Hypothalamus (tissue), 51 donors: Measurements from ENCODE around the gene ACTG1.
A peak's percentile ranks its signal among the peaks of the same experiment; 100 is the strongest.

Experiments used
- DNase-seq, 51 donors: peaks; one replicate each; lab custom pipeline; 2025; lab: John Stamatoyannopoulos, UW

Gene ACTG1

DNA sequence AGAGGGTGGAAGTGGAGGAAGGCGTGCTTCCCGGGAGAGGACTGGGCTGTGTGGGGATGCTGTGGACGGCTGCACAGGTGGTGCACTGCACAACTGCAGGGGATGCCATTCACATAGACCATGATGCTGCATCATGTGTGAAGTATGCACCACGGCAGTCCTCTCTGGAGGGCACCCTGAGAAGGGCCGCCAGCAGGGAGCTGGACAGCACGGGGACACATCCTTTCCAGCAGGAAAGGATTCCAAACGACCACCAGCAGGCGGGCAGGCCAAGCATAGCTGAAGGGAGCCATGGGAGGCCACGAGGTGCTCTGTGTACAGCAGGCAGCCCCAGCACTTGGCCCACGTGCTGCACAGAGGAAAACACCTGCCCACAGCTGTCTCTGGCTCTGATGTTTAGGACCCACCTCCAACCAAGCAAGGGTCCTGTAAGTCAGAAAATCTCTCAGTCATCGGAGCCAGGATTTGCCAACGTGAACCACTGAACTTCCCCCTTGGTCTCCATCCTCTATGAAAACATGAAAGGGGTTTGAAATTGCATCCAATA lies 10.1 kb downstream of the ACTG1 start:
- no peak for DNase-seq

DNA sequence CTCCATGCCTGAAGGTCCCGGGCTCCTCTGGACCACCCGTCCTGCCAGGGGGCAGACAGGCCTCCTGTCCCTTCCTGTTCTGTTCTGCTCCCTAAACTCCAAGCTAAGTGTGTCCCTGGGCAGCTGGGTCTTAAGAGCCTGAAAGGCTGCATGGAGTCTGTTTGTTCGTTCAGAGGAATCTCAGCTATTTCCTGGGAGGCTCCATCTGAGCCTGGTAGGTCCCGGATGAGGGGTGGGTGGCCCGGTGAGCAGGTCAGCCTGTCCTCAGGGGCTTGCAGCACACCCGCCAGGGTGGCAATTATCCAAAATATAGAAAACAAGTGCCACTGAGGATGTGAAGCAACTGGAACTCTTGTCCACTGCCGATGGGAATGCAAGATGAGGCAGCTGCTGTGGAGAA lies 12.6 kb downstream of the ACTG1 start:
- no peak for DNase-seq

DNA sequence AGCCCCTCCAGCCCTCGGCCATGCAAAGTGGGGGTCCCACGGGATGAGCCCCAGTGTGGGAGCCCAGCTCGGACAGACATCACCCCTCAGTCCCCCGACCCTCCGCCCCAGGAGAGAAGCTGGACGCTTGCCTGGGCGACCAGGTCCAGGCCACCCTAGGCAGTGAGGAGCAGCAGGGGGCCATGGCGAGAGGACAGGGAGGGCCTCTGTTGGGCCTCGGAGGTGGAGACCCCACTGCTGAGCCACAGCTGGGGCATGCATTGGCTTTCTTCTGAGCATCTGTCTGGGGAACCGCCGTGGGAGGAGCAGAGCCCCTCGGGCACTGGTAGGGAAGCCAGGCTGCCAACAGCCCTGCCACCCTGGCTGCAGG lies 13.0 kb downstream of the ACTG1 start:
- DNase-seq, result no peak

DNA sequence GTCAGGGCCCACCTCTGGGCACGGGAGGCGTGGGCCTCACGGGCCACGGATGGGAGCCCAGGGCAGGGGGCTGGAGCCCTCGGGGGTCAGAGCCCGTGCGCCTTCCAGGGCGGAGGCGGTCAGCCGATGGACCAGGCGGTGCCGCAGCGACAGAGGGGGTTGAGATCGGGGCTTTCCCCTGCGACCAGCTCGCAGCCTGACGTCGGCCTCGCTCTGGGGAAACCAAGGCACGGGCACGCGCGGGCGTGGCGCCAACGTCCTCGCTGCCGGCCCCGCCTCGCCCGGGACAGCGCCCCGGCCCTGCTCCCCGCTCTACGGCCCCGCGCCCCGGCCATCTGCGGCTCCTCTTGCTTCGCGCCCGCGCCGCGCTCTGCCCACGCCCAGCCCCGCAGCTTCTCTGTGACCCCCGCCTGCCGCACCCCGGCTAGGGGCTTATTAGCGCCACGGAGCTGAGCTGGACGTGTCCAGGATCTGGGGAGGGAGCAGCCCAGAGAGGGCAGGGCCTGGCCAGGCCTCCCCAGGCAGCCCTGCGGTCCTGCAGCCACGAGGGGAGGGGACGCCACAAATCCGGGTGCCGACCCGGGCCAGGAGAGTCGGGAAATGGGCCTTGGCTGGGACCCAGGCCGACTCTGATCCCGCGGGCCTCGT lies 13.5 kb downstream of the ACTG1 start:
- no peak for DNase-seq

DNA sequence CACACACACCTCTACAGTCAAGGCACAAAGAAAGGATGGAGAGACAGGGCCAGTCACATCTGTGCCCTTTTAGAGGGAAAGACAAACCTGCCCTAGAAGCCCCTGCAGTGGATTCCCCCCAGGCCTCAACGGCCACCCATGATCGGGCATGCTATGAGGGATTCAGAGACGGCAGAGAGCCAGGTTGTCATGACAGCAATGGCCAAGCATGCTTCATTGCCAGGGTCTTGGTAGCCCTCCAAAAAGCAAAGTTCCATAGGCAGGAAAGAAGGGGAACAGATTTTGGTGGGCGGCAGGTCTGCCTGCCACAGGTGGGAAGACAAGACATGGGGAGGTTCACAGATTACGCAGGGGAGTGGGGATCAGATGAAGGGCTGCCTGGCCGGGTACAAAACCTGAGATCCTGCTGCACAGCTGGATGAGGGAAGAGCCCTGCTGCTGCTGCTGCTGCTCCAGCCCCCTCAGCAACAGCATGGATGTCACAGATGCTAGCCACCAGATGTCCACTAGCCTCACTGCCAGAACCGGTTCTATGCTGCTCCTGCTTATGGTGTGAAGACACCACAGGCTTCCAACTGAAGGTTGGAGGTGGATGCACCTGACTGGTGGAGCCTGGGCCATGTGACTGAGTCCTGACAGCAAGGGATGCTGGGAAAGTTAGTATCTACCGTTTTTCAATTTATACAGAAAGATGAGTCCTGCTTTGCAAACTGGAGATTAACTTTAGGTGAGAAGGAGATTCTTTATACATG lies 17.8 kb downstream of the ACTG1 start:
- peak in 11 of 51 donors; percentile 14 to 72 (median 34) for DNase-seq

DNA sequence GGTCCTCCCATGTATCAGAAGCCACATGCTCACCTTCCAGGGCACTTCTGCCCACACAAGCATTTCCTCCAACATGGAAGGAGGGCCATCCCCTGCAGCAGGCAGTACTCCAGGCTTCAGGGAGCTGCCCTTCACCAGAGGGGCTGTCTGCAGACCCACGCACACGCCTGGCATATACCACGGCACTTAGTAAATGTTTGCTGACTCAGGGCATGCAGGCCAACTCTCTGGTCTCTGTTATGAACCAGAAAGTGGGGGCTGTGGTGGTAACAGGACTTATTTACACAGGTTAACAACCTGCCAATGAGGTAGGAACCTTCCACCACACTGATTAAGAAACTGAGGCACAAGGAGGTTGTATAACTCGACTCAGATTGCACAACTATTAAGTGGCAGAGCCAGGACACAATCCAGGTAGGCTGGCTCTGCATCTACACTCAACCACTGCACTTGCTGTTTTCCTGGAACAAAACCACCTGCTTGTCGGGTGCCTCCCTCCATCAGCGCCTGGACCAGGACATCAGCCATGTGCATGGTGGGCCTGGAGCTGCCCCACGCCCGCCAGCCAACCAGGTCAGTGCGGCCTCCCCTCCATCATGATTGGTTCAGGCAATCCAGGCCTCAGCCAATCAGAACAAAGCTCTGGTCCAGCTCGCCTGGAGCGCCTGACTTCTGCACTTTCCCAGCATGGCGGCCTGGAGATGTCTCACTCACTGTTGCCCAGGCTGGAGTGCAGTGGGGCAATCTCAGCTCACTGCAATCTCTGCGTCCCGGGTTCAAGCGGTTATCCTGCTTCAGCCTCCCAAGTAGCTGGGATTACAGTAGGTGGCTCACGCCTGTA lies 19.2 kb downstream of the ACTG1 start:
- no peak for DNase-seq

DNA sequence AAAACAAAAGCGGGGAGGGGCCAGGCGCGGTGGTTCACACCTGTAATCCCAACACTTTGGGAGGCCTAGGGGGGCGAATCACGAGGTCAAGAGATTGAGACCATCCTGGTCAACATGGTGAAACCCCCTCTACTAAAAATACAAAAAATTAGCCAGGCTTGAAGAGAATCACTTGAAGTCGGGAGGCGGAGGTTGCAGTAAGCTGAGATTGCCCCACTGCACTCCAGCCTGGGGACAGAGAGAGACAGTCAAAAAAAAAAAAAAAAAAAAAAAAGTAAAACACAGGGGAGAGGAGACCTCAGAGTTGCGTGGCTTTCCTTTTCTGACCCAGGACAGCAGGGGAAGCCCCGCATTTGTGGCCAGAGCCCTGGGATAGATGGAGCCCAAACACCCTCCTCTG lies 19.9 kb downstream of the ACTG1 start:
- DNase-seq, result no peak

DNA sequence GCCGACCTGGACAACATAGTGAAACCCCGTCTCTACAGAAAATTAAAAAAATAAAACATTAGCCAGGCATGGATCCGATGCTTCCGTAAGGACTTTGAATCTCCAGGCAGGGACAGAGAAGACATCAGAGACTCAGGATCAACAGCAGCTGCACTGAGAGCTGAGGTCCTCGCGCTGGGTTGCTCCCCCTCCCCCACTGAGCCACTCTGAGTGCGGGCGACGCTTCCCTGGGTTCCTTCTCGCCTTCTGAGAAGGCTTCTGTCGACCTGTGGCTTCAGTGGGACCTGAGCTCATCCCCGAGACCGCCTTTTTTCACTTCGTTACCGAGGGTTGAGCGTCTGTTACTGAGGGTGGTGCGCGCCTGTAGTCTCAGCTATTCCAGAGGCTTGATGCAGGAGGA lies 20.4 kb downstream of the ACTG1 start:
- no peak for DNase-seq

DNA sequence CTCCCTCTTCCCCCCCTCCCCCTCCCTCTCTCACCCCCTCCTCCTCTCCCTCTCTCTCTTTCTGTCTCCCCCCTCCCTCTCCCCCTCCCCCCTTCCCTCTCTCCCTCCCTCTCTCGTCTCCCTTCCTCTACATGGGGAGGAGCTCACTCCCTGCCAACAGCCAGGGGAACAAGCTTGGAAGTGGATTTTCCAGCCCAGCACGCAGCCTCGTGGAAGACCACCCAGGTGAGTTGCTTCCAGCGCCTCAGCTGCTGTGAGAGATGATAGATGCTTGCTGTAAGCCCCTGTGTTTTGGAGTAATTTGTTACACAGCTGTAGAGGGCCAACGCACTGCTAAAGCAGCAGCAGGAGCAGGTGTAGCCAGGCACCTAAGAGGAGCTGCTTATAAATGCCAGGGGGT lies 20.8 kb downstream of the ACTG1 start:
- DNase-seq, result no peak

DNA sequence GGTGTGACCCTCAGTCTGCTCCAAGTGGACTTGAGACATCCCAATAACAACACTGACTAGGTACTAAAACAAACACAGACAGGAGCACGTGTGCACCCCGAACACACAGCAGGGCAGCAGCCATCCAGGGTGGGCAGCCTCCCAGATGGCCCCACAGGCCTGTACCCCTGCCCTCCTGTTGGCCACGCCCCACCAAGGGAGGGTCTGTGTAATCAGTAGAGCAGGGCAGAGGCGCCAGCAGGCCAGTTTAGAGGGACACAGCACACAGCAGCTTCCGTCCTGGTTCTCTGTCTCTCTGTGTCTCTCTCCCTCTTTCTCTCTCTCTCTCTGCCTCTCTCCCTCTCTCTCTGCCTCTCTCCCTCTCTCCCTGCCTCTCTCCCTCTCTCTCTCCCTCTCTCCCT lies 21.4 kb downstream of the ACTG1 start:
- no peak for DNase-seq

DNA sequence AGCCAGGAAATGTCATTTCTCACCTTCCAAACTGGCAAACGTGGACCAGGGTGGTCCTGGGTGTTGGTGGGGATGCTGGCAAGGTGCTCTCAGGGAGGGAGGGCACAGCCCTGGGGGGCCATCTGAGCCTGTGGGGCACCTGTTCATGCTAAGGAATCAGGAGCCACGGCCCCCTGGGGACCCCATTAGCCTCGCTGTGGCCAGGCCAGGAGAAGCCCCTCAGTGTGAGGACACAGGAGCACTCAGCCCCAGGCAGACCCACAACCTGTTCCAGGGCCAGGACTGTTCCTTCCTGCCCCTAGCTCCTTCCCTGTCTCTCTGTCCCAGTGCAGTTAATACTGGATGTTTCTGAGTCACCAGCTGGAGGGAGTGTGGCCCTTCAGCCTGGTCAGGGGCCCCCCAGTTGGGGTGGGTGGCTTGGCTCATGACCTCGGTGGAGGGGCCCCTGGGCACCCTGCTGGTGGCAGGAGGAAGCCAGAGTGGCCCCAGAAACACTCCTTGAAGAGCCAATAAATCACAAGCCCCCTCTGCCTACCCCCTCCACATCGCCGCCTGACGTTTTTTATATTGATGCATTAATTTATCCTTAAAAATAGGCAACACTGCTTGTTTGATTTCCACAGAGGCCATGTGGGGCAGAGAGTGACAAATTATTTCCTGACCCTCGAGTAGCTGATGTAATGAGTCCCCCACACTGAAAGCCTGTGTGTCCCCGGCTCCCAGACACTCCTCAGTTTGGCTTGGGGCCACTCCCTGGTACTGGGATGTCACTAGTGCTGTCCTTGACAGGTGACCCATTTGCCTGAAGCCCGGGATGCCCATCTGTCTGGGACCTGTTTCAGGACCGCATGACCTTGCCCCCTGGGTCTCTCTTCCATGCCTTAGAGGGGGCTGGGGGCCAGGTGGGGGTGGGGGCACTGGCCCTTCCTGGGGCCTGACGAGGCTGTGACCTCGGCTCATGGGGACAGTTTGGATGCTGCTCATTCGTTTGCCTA lies 22.3 kb downstream of the ACTG1 start:
- DNase-seq, result no peak

DNA sequence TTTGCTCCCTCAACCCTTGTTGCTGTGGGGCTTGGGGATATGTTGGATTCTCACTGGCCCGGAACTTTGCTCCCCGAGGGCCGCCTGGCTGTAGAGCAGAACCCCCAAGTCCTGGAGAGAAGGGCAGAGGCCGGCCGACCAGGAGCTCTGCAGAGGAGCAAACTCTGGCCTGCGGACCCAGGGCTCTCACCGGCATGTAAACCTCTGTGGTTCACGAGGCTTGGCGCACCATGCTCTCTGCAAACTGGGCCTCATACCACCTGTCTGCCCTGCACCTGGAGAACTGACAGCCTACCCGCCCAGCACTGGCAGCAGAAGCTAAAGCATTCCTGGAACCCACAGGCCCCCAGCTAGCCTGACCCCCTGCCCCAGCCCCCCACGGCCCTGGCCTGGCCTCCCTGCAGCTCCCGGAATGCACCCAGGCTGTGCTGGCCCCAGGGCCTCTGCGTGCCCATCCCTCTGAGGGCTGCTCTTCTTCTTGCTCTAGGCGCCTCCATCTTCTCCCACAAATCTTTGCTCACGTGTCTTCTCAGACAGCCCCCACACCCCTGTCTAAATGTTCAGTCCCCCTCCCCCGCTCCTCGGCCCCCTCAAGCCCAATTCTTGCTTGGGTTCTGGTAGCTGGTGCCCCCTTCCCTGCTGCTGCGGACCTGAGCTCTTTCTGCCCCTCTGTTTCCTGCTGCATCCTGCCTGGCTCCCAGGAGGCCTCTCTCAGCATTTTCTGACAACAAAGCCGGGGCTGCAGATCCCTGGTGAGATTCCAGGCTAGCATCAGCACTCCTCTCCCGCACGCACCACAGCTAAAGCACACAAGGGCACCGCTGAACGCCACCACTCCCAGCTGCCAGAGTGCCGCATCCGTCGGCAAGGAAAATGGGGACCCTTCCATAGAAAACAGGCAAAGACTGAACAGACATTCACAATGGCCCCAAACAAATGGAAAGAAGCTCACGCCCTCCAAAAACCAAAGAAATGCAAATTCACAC lies 23.3 kb downstream of the ACTG1 start:
- peak in 1 of 51 donors; percentile 21 for DNase-seq

DNA sequence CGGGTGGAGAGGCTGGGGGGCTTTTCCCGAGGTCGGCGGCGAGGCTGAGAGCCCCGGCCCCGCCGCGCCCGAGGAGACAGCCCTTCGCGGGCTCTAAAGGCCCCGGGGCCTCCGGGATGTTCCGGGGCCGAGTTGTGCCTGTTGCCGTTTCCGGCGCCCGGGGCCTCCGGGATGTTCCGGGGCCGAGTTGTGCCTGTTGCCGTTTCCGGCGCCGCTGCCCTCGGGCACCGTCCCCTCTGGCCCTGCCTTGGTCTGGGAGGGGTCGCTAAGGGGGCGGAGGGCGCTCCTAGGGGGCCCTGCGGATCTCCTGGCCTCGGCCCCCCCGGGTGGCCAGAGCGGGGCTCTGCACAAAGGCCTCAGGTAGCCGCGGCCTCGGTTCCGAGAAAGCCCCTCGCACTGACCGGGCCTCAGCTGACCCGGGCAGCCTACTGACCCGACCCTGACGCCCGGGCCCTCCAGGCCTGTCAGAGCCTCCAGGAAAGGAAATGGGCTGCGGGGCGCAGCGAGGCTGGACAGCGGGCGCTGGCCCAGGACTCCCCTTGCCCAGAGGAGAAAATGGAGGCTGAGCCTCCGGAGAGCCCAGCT lies 24.2 kb downstream of the ACTG1 start:
- DNase-seq, result no peak

DNA sequence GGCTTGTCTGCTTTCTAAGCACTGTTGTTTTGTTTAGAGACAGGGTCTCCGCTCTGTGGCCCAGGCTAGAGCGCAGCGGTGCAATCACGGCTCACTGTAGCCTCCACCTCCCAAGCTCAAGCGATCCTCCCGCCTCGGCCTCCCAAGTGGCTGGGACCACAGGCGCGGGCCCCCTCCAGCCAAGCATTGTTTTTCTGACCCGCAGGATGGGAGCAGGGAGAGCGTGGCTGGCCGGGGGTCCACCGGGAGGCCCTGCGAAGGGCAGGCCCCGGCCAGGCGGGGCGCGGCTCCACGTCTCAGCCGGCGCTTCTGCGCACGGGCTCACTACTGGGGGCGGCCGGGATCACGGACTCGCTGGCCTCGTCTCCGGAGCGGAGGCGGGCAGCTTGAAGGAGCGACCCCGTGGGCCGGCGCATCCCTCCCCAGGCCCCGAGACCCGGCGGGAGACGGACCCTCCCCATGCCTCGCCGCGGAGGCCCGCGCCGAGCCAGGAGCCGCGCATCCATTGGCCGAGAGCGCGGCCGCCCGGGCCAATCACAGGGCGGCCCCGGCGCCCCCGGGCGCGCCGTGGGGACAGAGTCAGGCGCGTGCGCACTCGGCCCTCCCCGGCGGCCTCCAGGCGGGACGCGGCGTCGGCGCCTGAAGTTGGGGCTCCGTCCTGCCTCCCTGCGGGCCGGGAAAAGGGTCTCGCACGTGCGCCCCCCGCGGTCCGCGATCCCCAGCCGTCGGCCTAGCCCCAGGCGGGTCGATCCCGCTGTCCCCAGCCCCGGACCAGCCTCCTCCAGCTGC lies 24.9 kb downstream of the ACTG1 start:
- peak in 46 of 51 donors; percentile 17 to 86 (median 58) for DNase-seq

DNA sequence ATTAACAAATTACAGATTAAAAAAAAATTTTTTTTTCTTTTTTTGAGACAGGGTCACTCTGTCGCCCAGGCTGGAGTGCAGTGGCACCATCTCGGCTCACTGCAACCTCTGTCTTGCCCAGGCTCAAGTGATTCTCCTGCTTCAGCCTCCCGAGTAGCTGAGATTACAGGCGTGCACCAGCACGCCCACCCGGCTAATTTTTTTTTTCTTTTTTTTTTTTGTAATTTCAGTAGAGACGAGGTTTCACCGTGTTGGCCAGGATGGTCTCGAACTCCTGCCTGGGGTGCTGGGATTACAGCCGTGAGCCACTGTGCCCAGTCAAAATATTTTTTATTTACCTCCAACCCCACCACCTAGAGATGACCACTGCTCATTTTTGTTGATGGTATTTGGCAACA lies 25.5 kb downstream of the ACTG1 start:
- DNase-seq, result no peak

DNA sequence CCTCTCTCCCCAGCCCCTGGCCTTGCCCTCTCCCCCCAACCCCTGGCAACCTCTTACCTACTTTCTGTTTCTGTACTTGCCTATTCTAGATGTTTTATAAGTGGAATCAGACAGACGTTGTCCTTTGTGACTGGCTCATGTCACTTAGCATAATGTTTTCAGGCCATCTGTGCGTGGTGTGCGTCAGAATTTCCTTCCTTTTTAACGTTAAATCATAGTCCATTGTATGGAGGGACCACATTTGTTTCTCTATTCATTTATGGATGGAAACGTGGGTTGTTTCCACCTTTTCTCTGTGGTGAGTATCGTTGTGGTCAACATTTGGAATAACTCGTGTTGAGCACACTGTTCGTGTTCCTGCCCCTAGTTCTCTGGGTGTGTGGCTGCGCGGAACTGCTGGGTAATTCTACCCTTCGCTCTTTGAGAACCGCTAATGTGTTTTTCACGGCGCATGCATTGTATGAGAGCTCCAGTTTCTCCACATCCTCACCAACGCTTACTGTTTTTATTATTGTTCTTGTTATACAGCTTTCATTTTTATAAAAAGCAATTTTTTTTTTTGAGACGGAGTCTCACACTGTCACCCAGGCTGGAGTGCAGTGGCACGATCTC lies 26.3 kb downstream of the ACTG1 start:
- DNase-seq, result no peak
